Keratinocyte (primary cell): ENCODE data around the gene CCSAP. TPM values are rescaled to one million over a fixed set of nuclear protein-coding genes. Genes with fewer than 3 reads are reported as not detected.

ENCODE experiments used
- DNase-seq: peaks from one replicate; pipeline ENCODE4 v3.0.0-alpha.2; 2011; ENCODE audit warnings: low read depth, missing footprints, low spot score
- FAIRE-seq: peaks from 2 replicates; lab custom pipeline; 2011; peaks lifted over from hg19 to GRCh38; lab: Jason Lieb, UNC
- H2AFZ ChIP-seq: 2 replicates; pipeline ENCODE4 v1.6.0; 2012; ENCODE audit warnings: low read length, control low read depth, inconsistent platforms; ENCODE audit not compliant: control insufficient read depth
- H3K27ac ChIP-seq: 2 replicates; pipeline ENCODE4 v1.5.1; 2011; ENCODE audit warnings: low read length; ENCODE audit not compliant: control insufficient read depth, insufficient read depth
- H3K27me3 ChIP-seq: 3 replicates; pipeline ENCODE4 v1.6.0; 2011; ENCODE audit warnings: low read length; ENCODE audit not compliant: control insufficient read depth, insufficient read depth; ENCODE audit errors: extremely low read depth
- H3K36me3 ChIP-seq, 2 experiments: 2 replicates in 1 of 2; 3 replicates in 1 of 2; pipeline ENCODE4 v1.5.1; 2011; ENCODE audit warnings: low read length in 2 of 2, mild to moderate bottlenecking in 1 of 2; ENCODE audit not compliant: control insufficient read depth in 2 of 2, insufficient read depth in 2 of 2; ENCODE audit errors: extremely low read depth in 1 of 2
- H3K4me1 ChIP-seq: 3 replicates; pipeline ENCODE4 v1.5.1; 2011; ENCODE audit warnings: low read length; ENCODE audit not compliant: control insufficient read depth, insufficient read depth; ENCODE audit errors: extremely low read depth
- H3K4me2 ChIP-seq: 3 replicates; pipeline ENCODE4 v1.6.0; 2011; ENCODE audit warnings: low read depth, low read length; ENCODE audit not compliant: control insufficient read depth, insufficient read depth; ENCODE audit errors: extremely low read depth
- H3K4me3 ChIP-seq, 3 experiments: fragments of 200-600 bp in 1 of 3; sonication (generic) in 1 of 3; 2 replicates in 2 of 3; 3 replicates in 1 of 3; pipeline ENCODE4 v1.5.1; 2011 to 2016; ENCODE audit warnings: low read length in 3 of 3, mild to moderate bottlenecking in 3 of 3, control low read depth in 2 of 3, inconsistent platforms in 1 of 3, low read depth in 1 of 3, mixed read lengths in 1 of 3, mixed run types in 1 of 3, moderate library complexity in 1 of 3; ENCODE audit not compliant: control insufficient read depth in 2 of 3, insufficient read depth in 2 of 3; ENCODE audit errors: extremely low read depth in 1 of 3
- H3K79me2 ChIP-seq: 2 replicates; pipeline ENCODE4 v1.6.0; 2012; ENCODE audit warnings: low read length; ENCODE audit not compliant: control insufficient read depth, insufficient read depth
- H3K9ac ChIP-seq: 3 replicates; pipeline ENCODE4 v1.6.0; 2011; ENCODE audit warnings: low read length; ENCODE audit not compliant: control insufficient read depth, insufficient read depth; ENCODE audit errors: extremely low read depth
- H3K9me1 ChIP-seq: 3 replicates; pipeline ENCODE4 v1.6.0; 2011; ENCODE audit warnings: low read length; ENCODE audit not compliant: control insufficient read depth, insufficient read depth; ENCODE audit errors: extremely low read depth
- H3K9me3 ChIP-seq: 2 replicates; pipeline ENCODE4 v1.5.1; 2012; ENCODE audit warnings: low read depth, low read length; ENCODE audit not compliant: control insufficient read depth
- H4K20me1 ChIP-seq: 3 replicates; pipeline ENCODE4 v1.6.0; 2011; ENCODE audit warnings: low read length; ENCODE audit not compliant: control insufficient read depth, insufficient read depth; ENCODE audit errors: extremely low read depth
- EZH2 ChIP-seq: IDR thresholded peaks from one replicate; pipeline ENCODE4 v1.6.1; 2012; ENCODE audit warnings: inconsistent platforms, mild to moderate bottlenecking, low read length, moderate library complexity
- dilution Hi-C: fragments of 300-500 bp; cut with MboI; formaldehyde crosslinking; loops from one replicate; pipeline ENCODE4 v1.7.0; 2020; ENCODE audit warnings: low sequenced_read_pairs; ENCODE audit not compliant: extremely low pct_ligation_motif_present
- polyA plus RNA-seq, 5 experiments: library from polyadenylated mRNA; depleted of rRNA in 3 of 5; stranded (reverse) in 3 of 5; stranded (forward) in 1 of 5; unstranded in 1 of 5; fragments of >200 nt; gene quantifications; 1 replicate in 1 of 5; 2 replicates in 3 of 5; 3 replicates in 1 of 5; pipeline versions ENCODE4 v1.2.1 to v1.2.3, GENCODE V29; 2011 to 2012; ENCODE audit warnings: missing spikeins in 2 of 5, low read depth in 1 of 5, low replicate concordance in 1 of 5
- TF ChIP-seq, protein P1 (sequence below), 3 experiments: IDR thresholded peaks in 1 of 3; conservative IDR thresholded peaks in 1 of 3; optimal IDR thresholded peaks in 1 of 3; 2 replicates in 2 of 3; 3 replicates in 1 of 3; pipeline versions ENCODE3 to v1.5.1; 2011; ENCODE audit warnings: low read length in 3 of 3, mild to moderate bottlenecking in 3 of 3, moderate library complexity in 2 of 3, control low read depth in 1 of 3, inconsistent platforms in 1 of 3; ENCODE audit not compliant: insufficient read depth in 2 of 3; ENCODE audit errors: extremely low read depth in 1 of 3

Gene CCSAP
- polyA plus RNA-seq, 1 donor (not counting 4 experiments of a cell fraction or from before 2014, with no cell fraction given): 6.5 TPM

DNA sequence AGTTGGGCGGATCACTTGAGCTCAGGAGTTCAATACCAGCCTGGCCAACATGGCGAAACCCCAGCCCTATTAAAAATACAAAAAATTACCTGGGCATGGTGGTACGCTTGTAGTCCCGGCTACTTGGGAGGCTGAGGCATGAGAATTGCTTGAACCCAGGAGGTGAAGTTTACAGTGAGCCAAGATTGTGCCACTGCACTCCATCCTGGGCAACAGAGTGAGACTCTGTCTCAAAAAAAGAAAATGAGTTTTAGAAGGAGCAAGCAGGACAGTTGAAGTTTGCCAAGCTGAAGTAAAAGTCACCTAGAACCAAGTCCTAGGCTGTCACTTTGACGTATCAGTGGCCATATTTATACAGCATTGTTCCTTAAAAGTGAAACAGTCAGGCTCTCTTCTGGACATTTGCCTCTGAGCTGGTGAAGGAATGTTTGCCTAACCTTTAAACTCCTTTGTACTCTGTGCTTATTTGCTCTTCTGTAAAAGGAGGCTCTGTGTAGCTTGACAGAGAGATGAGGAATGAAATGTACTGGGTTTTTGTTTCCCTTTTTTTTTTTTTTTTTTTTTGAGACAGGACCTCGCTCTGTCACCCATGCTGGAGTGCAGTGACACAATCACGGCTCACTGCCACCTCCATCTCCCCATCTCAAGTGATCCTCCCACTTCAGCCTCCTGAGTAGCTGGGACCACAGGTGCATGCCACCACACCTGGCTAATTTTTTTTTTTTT is 69.2 kb downstream of the CCSAP start:
- Histone ChIP-seq H3K27me3 (no peaks in the 10 kb centered on the region), H3K27ac (no peak overlapping the region), H3K4me1 (peaks cover 28% of the 10 kb centered on the region), H3K9me3 (no peaks in the 10 kb centered on the region), H3K4me3 (no peak overlapping the region), H4K20me1 (peaks cover 2% of the 10 kb centered on the region), H3K79me2 (peaks cover 69% of the 10 kb centered on the region), H2AFZ (no peak overlapping the region), H3K4me2 (no peak overlapping the region), H3K36me3 (peaks cover 0 to 3% of the 10 kb centered on the region in 2 experiments), H3K9me1 (no peaks in the 10 kb centered on the region), H3K9ac (no peak overlapping the region)
- DNase-seq (no peak), FAIRE-seq (no peak)
- TF ChIP-seq, protein P1, sequence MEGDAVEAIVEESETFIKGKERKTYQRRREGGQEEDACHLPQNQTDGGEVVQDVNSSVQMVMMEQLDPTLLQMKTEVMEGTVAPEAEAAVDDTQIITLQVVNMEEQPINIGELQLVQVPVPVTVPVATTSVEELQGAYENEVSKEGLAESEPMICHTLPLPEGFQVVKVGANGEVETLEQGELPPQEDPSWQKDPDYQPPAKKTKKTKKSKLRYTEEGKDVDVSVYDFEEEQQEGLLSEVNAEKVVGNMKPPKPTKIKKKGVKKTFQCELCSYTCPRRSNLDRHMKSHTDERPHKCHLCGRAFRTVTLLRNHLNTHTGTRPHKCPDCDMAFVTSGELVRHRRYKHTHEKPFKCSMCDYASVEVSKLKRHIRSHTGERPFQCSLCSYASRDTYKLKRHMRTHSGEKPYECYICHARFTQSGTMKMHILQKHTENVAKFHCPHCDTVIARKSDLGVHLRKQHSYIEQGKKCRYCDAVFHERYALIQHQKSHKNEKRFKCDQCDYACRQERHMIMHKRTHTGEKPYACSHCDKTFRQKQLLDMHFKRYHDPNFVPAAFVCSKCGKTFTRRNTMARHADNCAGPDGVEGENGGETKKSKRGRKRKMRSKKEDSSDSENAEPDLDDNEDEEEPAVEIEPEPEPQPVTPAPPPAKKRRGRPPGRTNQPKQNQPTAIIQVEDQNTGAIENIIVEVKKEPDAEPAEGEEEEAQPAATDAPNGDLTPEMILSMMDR (optimal IDR thresholded peaks at IDR 0.05 in 1 of 3, IDR thresholded peaks at IDR 0.05 in 1 of 3, conservative IDR thresholded peaks at IDR 0.05 in 1 of 3; ENCODE audit: extremely low read depth in 1 of 3, insufficient read depth in 2 of 3, low read length in 3 of 3): no peak
- no peak for TF ChIP-seq EZH2
- dilution Hi-C loops: no loop called here

DNA sequence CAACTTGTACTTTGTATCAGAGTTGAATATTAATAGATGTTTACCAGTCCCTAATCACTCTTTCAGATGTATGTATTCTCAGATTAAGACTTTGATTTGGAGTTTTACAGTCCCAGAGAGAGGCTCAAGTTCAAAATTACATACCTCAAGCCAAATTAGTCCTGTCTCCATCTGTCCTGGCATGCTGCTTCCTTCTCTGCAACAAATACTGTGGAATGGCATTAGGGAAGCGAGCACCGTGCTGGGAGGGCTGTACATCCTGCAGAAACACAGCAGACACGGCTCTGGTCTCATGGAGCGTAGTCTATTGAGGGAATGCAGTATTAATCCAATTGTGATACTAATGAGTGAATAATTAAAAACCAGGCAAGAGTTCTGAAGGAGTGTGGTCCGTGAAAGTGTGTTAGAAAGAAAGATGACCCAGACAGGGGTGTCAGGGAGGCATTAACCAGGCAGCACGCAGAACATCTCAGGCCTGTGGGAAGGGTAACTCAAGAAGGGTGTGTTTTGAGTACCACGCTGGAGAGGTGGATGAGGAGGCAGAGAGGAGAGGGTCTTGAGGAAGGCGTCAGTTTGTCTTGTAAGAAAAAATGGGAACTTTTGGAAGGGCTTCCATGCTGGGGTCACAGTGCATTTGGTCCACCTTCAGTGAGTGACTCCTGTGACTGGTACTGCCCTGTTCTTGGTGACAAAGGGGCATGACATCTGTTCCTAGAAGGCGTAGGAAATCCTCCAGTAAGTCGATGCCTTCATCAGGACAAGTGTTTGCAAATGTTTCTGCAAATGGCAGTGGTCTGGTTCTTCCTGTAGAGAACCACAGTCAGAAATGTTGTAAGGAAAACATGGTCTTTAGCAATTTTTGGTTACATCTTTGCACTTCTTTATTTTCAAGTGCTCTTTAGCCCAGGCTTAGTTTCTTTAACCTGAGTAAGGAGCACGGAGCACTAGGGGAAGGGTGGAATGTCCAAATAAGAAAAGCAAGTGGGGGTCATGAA is 70.4 kb downstream of the CCSAP start:
- Histone ChIP-seq H3K4me3 (peak overlapping the region; percentile 64 to 95 (median 90)), H3K27ac (peak overlapping the region; percentile 75), H2AFZ (no peak overlapping the region), H3K4me2 (peak overlapping the region; percentile 86), H3K4me1 (peaks cover 38% of the 10 kb centered on the region), H3K9ac (peak overlapping the region; percentile 82), H4K20me1 (peaks cover 2% of the 10 kb centered on the region), H3K27me3 (no peaks in the 10 kb centered on the region), H3K36me3 (peaks cover 0 to 3% of the 10 kb centered on the region in 2 experiments), H3K79me2 (peaks cover 57% of the 10 kb centered on the region), H3K9me3 (no peaks in the 10 kb centered on the region), H3K9me1 (no peaks in the 10 kb centered on the region)
- dilution Hi-C loops: no loop called here
- FAIRE-seq (peak; percentile 55), DNase-seq (no peak)
- TF ChIP-seq, protein P1 (optimal IDR thresholded peaks at IDR 0.05 in 1 of 3, IDR thresholded peaks at IDR 0.05 in 1 of 3, conservative IDR thresholded peaks at IDR 0.05 in 1 of 3; ENCODE audit: extremely low read depth in 1 of 3, insufficient read depth in 2 of 3, low read length in 3 of 3): no peak
- no peak for TF ChIP-seq EZH2
